Measurements from ENCODE around the gene PREPL.

PREPL gene

GRCh38 chr2:44295633-44296359, 65.5 kb downstream of the PREPL start:
- no peaks in the 10 kb centered on the region for H3K9me3 Mint-ChIP-seq
- no peak overlapping the region for H3K4me3 Mint-ChIP-seq
- peaks cover 4% of the 10 kb centered on the region for H3K27me3 Mint-ChIP-seq
- no peak overlapping the region for H3K27ac Mint-ChIP-seq
- H3K36me3 Mint-ChIP-seq (ENCODE audit: low read depth): no peaks in the 10 kb centered on the region
- peaks cover 13% of the 10 kb centered on the region for H3K4me1 Mint-ChIP-seq (ENCODE audit: low read depth)

GRCh38 chr2:44295113-44295512, 66.2 kb downstream of the PREPL start:
- Mint-ChIP-seq H3K4me1 (ENCODE audit: low read depth) (peaks cover 13% of the 10 kb centered on the region), H3K27me3 (peaks cover 4% of the 10 kb centered on the region), H3K4me3 (no peak overlapping the region), H3K36me3 (ENCODE audit: low read depth) (no peaks in the 10 kb centered on the region), H3K27ac (no peak overlapping the region), H3K9me3 (no peaks in the 10 kb centered on the region)

DNA sequence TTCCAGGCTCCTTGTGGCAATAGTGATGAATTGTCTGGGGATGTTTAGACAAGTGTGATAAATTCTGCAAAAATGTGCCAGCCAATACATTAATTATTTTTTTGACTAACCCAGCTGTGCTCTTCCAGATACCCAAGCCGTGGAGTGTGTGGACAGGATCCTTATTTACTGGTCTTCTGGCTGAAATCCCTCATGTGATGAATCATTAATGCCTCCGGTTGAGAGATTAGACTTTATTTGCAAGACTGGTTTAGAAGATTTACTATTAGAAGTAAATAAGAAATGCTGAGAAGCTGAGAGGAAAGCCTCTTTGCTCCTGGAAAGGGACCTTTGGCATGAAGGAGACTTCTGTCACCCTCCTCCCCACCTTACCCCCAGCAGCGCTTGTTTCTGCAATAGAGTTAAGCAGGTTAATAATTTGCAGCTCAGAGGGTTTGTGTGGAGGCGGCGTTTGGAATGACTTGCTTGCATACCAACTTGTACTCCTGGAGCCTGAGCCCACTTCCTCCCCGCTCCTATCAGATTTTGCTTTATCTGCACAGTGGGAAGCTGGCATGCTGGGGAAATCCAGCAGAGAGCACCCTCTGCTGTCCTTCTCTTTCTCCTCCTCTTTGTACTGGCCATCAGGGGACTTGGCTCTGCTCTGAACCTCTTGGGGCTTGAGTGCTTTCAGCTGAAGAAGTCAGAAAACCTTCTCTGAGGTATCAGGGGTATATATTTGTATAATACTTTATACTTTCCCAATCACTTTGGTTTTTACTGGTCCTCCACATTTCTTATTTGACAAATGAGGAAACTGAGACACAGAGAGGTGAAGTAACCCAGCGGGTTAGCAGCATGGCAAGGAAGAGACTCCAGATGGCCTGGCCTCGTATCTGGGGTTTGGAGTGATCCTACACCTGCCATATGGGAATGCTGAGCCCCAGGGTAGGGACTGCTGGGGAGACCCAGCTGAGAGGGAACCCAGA, 69.7 kb downstream of the PREPL start:
- Mint-ChIP-seq H3K4me1 (ENCODE audit: low read depth) (peaks cover 7% of the 10 kb centered on the region), H3K9me3 (no peaks in the 10 kb centered on the region), H3K27me3 (no peaks in the 10 kb centered on the region), H3K36me3 (ENCODE audit: low read depth) (no peaks in the 10 kb centered on the region), H3K27ac (no peak overlapping the region), H3K4me3 (no peak overlapping the region)

DNA sequence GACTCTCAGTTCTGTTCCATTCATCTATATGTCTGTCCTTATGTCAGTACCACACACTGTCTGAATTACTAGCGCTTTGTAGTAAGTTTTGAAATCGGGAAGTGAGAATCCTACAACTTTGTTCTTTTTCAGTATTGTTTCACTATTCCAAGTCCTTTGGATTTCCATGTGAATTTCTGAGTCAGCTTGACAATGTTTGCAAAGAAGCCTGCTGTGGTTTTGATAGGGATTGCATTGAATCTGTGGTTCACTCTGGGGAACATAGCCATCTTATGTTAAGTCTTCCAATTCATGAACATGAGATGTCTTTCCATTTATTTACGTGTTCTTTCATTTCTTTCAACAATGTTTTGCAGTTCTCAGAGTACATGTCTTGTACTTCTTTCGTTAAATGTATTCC, 71.0 kb downstream of the PREPL start:
- Mint-ChIP-seq H3K4me1 (ENCODE audit: low read depth) (no peaks in the 10 kb centered on the region), H3K4me3 (no peak overlapping the region), H3K36me3 (ENCODE audit: low read depth) (no peaks in the 10 kb centered on the region), H3K27ac (no peak overlapping the region), H3K27me3 (no peaks in the 10 kb centered on the region), H3K9me3 (no peaks in the 10 kb centered on the region)

GRCh38 chr2:44286884-44287638, 74.2 kb downstream of the PREPL start:
- Mint-ChIP-seq H3K4me3 (no peak overlapping the region), H3K9me3 (no peaks in the 10 kb centered on the region), H3K36me3 (ENCODE audit: low read depth) (no peaks in the 10 kb centered on the region), H3K27me3 (no peaks in the 10 kb centered on the region), H3K27ac (no peak overlapping the region), H3K4me1 (ENCODE audit: low read depth) (no peaks in the 10 kb centered on the region)

GRCh38 chr2:44286119-44286883, 75.0 kb downstream of the PREPL start:
- Mint-ChIP-seq H3K27ac (no peak overlapping the region), H3K36me3 (ENCODE audit: low read depth) (no peaks in the 10 kb centered on the region), H3K27me3 (no peaks in the 10 kb centered on the region)

DNA sequence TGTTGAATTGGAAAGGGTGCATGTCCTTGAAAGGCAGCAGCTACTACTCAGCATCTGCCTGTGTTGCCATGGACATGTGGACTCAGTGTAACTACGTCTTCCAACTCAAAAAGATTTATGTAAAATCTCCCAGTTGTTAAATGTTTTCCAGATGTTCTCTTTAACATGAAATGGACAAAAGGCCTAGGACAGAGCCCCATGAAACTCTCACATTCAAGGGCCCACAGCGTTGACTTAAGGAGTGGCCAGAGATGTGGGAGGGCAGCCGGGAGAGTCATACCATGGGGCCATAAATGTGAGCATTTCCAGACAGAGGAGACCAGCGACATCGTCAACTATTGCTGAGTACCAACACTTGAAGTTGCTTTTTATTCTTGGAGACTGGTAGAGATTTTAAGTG, 76.1 kb downstream of the PREPL start:
- Mint-ChIP-seq H3K27me3 (no peaks in the 10 kb centered on the region), H3K4me3 (no peak overlapping the region), H3K36me3 (ENCODE audit: low read depth) (no peaks in the 10 kb centered on the region), H3K27ac (no peak overlapping the region), H3K9me3 (no peaks in the 10 kb centered on the region), H3K4me1 (ENCODE audit: low read depth) (no peaks in the 10 kb centered on the region)

More at GRCh38 chr2:44286119-44286883, 75.0 kb downstream of the PREPL start:
- Mint-ChIP-seq H3K9me3 (no peaks in the 10 kb centered on the region), H3K4me1 (ENCODE audit: low read depth) (no peaks in the 10 kb centered on the region), H3K4me3 (no peak overlapping the region)

DNA sequence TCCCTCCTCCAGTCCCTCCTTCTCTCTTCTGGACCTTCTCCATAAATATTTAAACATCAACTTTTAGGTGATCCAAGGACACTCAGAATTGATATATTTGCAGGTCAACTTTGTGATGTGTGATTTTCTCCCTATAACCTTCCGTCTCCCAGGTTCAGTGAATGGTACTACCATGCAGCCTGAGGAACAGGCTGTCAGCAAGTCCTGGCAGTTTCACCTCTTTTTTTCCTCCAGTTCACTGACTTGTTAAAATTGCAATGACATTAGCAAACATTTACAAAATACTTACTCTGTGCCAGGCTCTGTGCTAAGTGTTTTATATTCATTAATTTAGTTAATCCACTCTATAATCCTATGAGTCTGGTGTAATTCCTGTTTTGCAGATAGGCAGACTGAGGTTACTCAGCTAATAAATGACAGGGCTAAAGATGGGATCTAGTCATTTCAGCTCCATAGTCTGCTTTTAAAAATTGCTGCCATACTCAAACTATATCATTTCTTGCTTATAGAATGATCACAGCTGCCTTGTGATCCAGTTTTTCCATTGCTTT, 78.1 kb downstream of the PREPL start:
- Mint-ChIP-seq H3K27ac (no peak overlapping the region), H3K36me3 (ENCODE audit: low read depth) (no peaks in the 10 kb centered on the region), H3K4me3 (no peak overlapping the region), H3K27me3 (no peaks in the 10 kb centered on the region), H3K4me1 (ENCODE audit: low read depth) (no peaks in the 10 kb centered on the region), H3K9me3 (no peaks in the 10 kb centered on the region)

DNA sequence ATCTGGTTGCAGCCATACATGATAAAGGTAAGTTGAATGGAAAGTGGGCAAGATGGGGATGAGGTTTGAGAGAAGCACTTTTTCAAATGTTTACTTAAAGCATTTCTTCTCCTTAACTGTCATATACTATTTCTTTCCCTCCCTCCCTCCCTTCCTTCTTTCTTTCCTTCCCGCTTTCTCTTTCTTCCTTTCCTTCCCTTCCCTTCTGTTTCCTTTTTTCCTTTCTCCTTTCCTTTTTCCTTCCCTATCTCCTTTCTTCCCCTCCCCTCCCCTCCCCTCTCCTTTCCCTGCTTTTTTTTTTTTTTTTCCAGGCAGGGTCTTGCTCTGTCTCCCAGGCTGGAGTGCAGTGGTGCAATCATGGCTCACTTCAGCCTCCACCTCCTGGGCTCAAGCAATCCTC, 80.4 kb downstream of the PREPL start:
- no peaks in the 10 kb centered on the region for H3K36me3 Mint-ChIP-seq (ENCODE audit: low read depth)
- H3K4me3 Mint-ChIP-seq: no peak overlapping the region
- no peaks in the 10 kb centered on the region for H3K4me1 Mint-ChIP-seq (ENCODE audit: low read depth)
- H3K27me3 Mint-ChIP-seq: no peaks in the 10 kb centered on the region
- no peaks in the 10 kb centered on the region for H3K9me3 Mint-ChIP-seq
- no peak overlapping the region for H3K27ac Mint-ChIP-seq

GRCh38 chr2:44277541-44277940, 83.8 kb downstream of the PREPL start:
- Mint-ChIP-seq H3K27ac (peak overlapping the region; percentile 12), H3K4me3 (no peak overlapping the region), H3K9me3 (no peaks in the 10 kb centered on the region), H3K36me3 (ENCODE audit: low read depth) (no peaks in the 10 kb centered on the region), H3K27me3 (no peaks in the 10 kb centered on the region), H3K4me1 (ENCODE audit: low read depth) (no peaks in the 10 kb centered on the region)

- Mint-ChIP-seq H3K9me3 (no peaks in the 10 kb centered on the region), H3K4me1 (ENCODE audit: low read depth) (no peaks in the 10 kb centered on the region), H3K36me3 (ENCODE audit: low read depth) (no peaks in the 10 kb centered on the region), H3K27me3 (no peaks in the 10 kb centered on the region), H3K27ac (no peak overlapping the region), H3K4me3 (no peak overlapping the region)
Observed at GRCh38 chr2:44275927-44276303, 85.4 kb downstream of the PREPL start.

GRCh38 chr2:44273596-44273995, 87.7 kb downstream of the PREPL start:
- Mint-ChIP-seq H3K4me1 (ENCODE audit: low read depth) (no peaks in the 10 kb centered on the region), H3K4me3 (no peak overlapping the region), H3K27me3 (no peaks in the 10 kb centered on the region), H3K9me3 (no peaks in the 10 kb centered on the region), H3K36me3 (ENCODE audit: low read depth) (no peaks in the 10 kb centered on the region), H3K27ac (no peak overlapping the region)

DNA sequence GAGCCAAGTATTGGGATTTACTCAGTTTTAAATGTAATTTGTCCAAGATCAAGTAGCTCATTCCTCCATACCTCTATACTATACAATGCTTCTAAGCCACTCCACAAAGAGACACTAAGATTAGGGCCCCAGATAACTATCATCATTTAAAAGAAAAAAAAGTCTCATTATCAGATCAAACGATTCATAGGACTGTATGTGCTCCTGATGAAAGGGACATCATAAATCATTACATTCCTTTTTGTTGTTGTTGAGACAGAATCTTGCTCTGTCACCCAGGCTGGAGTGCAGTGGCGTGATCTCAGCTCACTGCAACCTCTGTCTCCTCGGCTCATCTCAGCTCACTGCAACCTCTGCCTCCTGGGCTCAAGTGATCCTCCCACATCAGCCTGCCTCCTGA, 88.2 kb downstream of the PREPL start:
- no peak overlapping the region for H3K4me3 Mint-ChIP-seq
- no peak overlapping the region for H3K27ac Mint-ChIP-seq
- no peaks in the 10 kb centered on the region for H3K4me1 Mint-ChIP-seq (ENCODE audit: low read depth)
- H3K36me3 Mint-ChIP-seq (ENCODE audit: low read depth): no peaks in the 10 kb centered on the region
- H3K9me3 Mint-ChIP-seq: no peaks in the 10 kb centered on the region
- H3K27me3 Mint-ChIP-seq: no peaks in the 10 kb centered on the region

DNA sequence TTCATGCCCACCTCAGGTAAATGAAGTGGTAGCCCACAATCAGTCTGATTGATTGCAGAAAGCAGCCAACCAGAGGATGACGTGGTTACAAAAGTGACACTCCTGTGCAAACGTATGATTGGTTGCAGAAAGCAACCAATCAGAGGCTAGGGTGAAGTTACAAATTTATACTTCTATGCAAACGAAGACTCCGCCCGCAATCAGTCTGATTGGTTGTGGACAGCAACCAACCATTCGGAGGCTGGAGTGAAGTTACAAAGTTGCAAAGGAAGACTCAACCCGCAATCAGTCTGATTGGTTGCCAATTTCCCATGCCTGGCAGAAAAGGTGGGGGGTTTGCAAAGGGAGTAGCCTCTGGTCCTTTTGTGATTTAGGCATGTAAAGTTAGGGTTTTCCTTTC, 90.0 kb downstream of the PREPL start:
- Mint-ChIP-seq H3K36me3 (ENCODE audit: low read depth) (no peaks in the 10 kb centered on the region), H3K4me3 (no peak overlapping the region), H3K27me3 (no peaks in the 10 kb centered on the region), H3K9me3 (no peaks in the 10 kb centered on the region), H3K4me1 (ENCODE audit: low read depth) (no peaks in the 10 kb centered on the region), H3K27ac (no peak overlapping the region)

Data from stimulated activated naive CD8-positive, alpha-beta T cell treated with anti-CD3 and anti-CD28 coated beads, Interleukin-15, Interleukin-2, amounts not matched to agents 100 ng/mL and 50 ng/mL, for 24 hours (primary cell).